Renal cortical epithelial cell (primary cell): ENCODE measurements around the gene MT1B. TPM values are rescaled to one million over a fixed set of nuclear protein-coding genes. Genes with fewer than 3 reads are reported as not detected.
"Not testable (repeated sequence)": the region's sequence is repeated elsewhere in the genome, so short reads cannot be mapped to it uniquely, and the experiment has no call there.

ENCODE experiments used
- DNase-seq: peaks from one replicate; pipeline ENCODE4 v3.0.0-alpha.2; 2011; ENCODE audit warnings: low read depth
- total RNA-seq: library from RNA; depleted of rRNA; stranded (reverse); fragments of >200 nt; gene quantifications from 2 replicates; pipeline ENCODE4 v1.2.3, GENCODE V29; 2014

Gene MT1B
- total RNA-seq, 1 donor from 2014 or later = not detected

- DNase-seq = no peak
Observed at GRCh38 chr16:56620339-56620897, 31.3 kb upstream of the MT1B start.

GRCh38 chr16:56621665-56622445, 29.8 kb upstream of the MT1B start:
- DNase-seq = not testable (repeated sequence)

- DNase-seq = not testable (repeated sequence)
Observed at GRCh38 chr16:56623184-56623583, 28.5 kb upstream of the MT1B start.

GRCh38 chr16:56623637-56624036, 28.0 kb upstream of the MT1B start:
- DNase-seq = no peak

GRCh38 chr16:56625140-56625942, 26.3 kb upstream of the MT1B start, which contains the start of gene MT1E:
MT1E (plus strand) TSS chr16:56625781; CDS start chr16:56625852, 71 bp downstream.
- peak; percentile 61 for DNase-seq

GRCh38 chr16:56625943-56626654, 25.6 kb upstream of the MT1B start:
- no peak for DNase-seq

GRCh38 chr16:56626685-56627084, 25.0 kb upstream of the MT1B start:
- no peak for DNase-seq

- peak; percentile 50 for DNase-seq
Observed at GRCh38 chr16:56628486-56629350, 23.0 kb upstream of the MT1B start.

GRCh38 chr16:56629531-56629930, 22.2 kb upstream of the MT1B start:
- no peak for DNase-seq

- DNase-seq = no peak
Observed at GRCh38 chr16:56630134-56630533, 21.6 kb upstream of the MT1B start.

GRCh38 chr16:56631197-56631596, 20.5 kb upstream of the MT1B start:
- DNase-seq = no peak

- DNase-seq = no peak
Observed at GRCh38 chr16:56631832-56632155, 19.9 kb upstream of the MT1B start.

GRCh38 chr16:56632156-56632847, 19.4 kb upstream of the MT1B start, which contains the start of gene MT1M:
MT1M (plus strand) TSS chr16:56632659; CDS start chr16:56632732, 73 bp downstream.
- DNase-seq = no peak

GRCh38 chr16:56632848-56633365, 18.8 kb upstream of the MT1B start:
- DNase-seq = no peak

- DNase-seq = no peak
Observed at GRCh38 chr16:56633535-56633934, 18.2 kb upstream of the MT1B start.

- DNase-seq = no peak
Observed at GRCh38 chr16:56634715-56635440, 16.8 kb upstream of the MT1B start.

- no peak for DNase-seq
Observed at GRCh38 chr16:56635441-56635967, 16.2 kb upstream of the MT1B start.

GRCh38 chr16:56636616-56637413, 14.9 kb upstream of the MT1B start:
- no peak for DNase-seq
